HFFc6 (cell line): ENCODE results near the gene RAD18. TPM values are rescaled to one million over a fixed set of nuclear protein-coding genes. Genes with fewer than 3 reads are reported as not detected.

Experiments used
- DNase-seq: peaks from one replicate; pipeline ENCODE4 v3.0.0-alpha.2; 2018
- H3K27ac Mint-ChIP-seq: 2 replicates; pipeline ENCODE4 v1.8.0; 2020; ENCODE audit warnings: mild to moderate bottlenecking, mixed read lengths
- H3K27me3 Mint-ChIP-seq: 2 replicates; pipeline ENCODE4 v1.8.0; 2021; ENCODE audit warnings: mild to moderate bottlenecking, moderate library complexity, mixed read lengths; ENCODE audit not compliant: insufficient read depth
- H3K36me3 Mint-ChIP-seq: 2 replicates; pipeline ENCODE4 v1.8.0; 2021; ENCODE audit warnings: low read depth, mixed read lengths
- H3K4me1 Mint-ChIP-seq: 2 replicates; pipeline ENCODE4 v1.8.0; 2020; ENCODE audit warnings: low read depth, mixed read lengths
- H3K4me3 Mint-ChIP-seq: 2 replicates; pipeline ENCODE4 v1.8.0; 2020; ENCODE audit warnings: mild to moderate bottlenecking, moderate library complexity, mixed read lengths
- H3K9me3 Mint-ChIP-seq: 2 replicates; pipeline ENCODE4 v1.8.0; 2020; ENCODE audit warnings: mild to moderate bottlenecking, mixed read lengths
- total RNA-seq, 6 experiments: library from RNA; stranded (reverse); fragmentation: NEBNext Ultra II Directional; extraction: Animal tissue kit (Norgen Biotek cat#: 25700); gene quantifications; 2 replicates in 1 of 6; 3 replicates in 5 of 6; pipeline ENCODE4 v1.2.3, GENCODE V29; 2021
- TF ChIP-seq, protein P1 (sequence below): fragments of 200-600 bp; sonication (generic); IDR thresholded peaks from 2 replicates; pipeline ENCODE4 v1.5.0; 2021; ENCODE audit warnings: antibody characterized with exemption, mild to moderate bottlenecking

Gene RAD18
- total RNA-seq, 6 experiments from 2014 or later = 25.0 to 34.0 (median 31.9) TPM

DNA sequence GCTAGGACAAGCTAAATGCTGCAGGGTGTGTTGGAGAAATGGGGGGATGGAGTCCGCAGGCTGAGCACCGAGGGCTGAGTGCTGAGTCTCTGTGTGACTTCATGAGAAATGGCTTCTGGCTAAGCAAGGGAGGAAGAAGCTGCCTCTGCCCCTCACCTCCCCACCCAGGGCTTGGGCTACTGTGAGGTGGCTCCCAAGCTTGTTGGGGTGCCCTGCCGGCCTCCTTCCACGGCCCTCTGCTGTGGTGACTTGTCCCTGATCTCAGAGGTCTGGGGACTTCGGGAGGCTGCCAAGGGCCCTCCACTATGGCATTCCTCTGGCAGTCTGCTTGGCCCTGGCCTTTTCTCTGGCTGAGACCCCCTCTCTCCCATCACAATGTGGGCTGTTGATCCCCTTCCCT is 30.1 kb upstream of the RAD18 start:
- Mint-ChIP-seq H3K9me3 (no peaks in the 10 kb centered on the region), H3K27me3 (peaks cover 38% of the 10 kb centered on the region), H3K4me1 (peaks cover 5% of the 10 kb centered on the region; the same call in 1 of the 2 replicates)

DNA sequence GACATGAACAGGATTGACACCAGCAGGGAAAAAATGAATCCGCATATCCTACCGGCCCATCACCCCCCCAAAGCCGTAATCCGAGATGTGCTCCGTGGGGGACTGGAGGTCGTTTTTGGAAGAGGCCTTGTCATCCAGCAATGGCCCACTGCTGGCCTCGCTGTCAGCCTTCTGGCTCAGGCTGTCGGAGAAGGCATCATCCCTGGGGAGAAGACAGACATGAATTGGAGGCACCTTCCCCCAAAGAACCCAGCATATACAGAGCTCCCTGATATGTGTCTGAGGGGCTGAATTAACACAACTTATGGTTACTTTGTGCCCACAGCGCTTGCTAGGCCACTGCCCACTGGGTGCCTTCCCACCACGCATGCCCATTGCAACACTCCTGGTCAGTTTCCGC is 29.6 kb upstream of the RAD18 start:
- peaks cover 38% of the 10 kb centered on the region for H3K27me3 Mint-ChIP-seq
- no peaks in the 10 kb centered on the region for H3K9me3 Mint-ChIP-seq
- no peaks in the 10 kb centered on the region for H3K36me3 Mint-ChIP-seq
- H3K27ac Mint-ChIP-seq = no peak overlapping the region
- H3K4me1 Mint-ChIP-seq = peaks cover 5% of the 10 kb centered on the region; the same call in 1 of the 2 replicates
- TF ChIP-seq, protein P1, sequence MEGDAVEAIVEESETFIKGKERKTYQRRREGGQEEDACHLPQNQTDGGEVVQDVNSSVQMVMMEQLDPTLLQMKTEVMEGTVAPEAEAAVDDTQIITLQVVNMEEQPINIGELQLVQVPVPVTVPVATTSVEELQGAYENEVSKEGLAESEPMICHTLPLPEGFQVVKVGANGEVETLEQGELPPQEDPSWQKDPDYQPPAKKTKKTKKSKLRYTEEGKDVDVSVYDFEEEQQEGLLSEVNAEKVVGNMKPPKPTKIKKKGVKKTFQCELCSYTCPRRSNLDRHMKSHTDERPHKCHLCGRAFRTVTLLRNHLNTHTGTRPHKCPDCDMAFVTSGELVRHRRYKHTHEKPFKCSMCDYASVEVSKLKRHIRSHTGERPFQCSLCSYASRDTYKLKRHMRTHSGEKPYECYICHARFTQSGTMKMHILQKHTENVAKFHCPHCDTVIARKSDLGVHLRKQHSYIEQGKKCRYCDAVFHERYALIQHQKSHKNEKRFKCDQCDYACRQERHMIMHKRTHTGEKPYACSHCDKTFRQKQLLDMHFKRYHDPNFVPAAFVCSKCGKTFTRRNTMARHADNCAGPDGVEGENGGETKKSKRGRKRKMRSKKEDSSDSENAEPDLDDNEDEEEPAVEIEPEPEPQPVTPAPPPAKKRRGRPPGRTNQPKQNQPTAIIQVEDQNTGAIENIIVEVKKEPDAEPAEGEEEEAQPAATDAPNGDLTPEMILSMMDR = no peak
- no peak for DNase-seq
- H3K4me3 Mint-ChIP-seq = no peak overlapping the region

More for the DNA sequence above, 30.1 kb upstream of the RAD18 start:
- TF ChIP-seq, protein P1 = no peak
- no peak overlapping the region for H3K4me3 Mint-ChIP-seq
- no peak for DNase-seq
- no peaks in the 10 kb centered on the region for H3K36me3 Mint-ChIP-seq
- H3K27ac Mint-ChIP-seq = no peak overlapping the region

DNA sequence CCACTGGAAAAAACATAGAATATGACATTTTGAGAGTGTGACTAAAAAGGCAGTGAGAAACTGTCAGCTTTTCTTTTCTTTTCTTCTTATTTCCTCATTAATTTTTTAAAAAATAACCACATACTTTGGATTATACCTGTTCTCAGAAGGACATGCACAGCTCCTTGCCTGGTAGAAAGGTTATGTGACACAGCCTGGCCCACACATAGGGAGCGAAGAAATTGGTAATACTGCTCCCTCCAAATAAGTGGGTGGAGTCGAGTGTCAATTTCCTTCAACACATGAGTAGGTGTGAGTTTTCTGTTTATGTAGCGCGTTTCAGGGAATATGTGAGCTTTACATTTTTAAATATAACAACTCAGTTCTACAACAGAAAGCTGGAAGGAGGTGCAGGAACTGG is 28.9 kb upstream of the RAD18 start:
- no peaks in the 10 kb centered on the region for H3K36me3 Mint-ChIP-seq
- TF ChIP-seq, protein P1 = no peak
- no peak overlapping the region for H3K4me3 Mint-ChIP-seq
- H3K27me3 Mint-ChIP-seq = peaks cover 34% of the 10 kb centered on the region
- no peaks in the 10 kb centered on the region for H3K9me3 Mint-ChIP-seq
- no peak overlapping the region for H3K27ac Mint-ChIP-seq
- peaks cover 5% of the 10 kb centered on the region; the same call in 1 of the 2 replicates for H3K4me1 Mint-ChIP-seq
- DNase-seq = no peak

DNA sequence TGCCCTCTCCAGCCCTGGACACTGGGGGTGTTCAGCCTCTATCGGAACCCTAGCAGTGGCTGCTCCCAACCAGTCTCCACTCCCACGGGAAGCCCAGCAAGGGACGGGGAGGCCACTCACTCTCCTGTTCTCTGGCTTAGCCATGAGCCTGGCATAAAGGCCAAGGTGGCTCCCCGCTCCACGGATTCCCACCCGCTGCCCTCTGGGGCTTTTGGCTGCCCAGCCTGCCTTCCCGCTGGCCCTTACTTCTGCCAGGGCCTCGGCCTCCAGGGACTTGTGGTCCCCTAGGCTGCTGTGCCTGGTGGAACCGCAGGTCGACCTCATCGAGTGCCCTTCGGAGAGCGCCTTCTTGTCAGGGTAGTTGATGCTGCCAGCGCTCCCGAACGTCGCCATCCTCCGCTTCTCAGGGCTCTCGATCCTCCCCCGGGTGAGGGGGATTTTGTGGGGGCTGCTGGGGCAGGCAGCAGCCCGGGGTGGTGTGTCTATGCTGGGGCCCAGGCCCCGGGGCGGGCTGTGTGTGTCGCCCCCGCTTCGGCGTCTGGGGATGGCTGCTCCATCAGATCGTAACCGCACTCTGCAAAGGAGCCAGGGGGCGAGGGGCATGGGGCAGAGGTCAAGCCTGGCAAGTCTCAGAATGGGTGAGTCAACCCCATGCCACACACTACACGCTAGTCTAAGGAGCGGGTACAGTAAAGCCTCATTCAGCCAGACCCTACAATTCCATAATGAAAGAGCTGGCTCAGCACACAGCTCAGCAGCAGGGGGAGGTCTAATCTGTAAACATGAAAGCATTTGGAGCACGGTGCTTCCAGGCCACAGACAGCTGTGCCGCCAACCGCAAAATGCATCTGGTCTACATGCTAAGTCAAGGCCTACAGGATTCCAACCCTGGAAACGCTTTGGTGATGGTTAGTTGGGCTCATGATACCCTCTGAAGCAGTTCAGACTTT is 27.3 kb upstream of the RAD18 start:
- H3K4me3 Mint-ChIP-seq = no peak overlapping the region
- TF ChIP-seq, protein P1 = no peak; the same call in 1 of the 2 replicates

DNA sequence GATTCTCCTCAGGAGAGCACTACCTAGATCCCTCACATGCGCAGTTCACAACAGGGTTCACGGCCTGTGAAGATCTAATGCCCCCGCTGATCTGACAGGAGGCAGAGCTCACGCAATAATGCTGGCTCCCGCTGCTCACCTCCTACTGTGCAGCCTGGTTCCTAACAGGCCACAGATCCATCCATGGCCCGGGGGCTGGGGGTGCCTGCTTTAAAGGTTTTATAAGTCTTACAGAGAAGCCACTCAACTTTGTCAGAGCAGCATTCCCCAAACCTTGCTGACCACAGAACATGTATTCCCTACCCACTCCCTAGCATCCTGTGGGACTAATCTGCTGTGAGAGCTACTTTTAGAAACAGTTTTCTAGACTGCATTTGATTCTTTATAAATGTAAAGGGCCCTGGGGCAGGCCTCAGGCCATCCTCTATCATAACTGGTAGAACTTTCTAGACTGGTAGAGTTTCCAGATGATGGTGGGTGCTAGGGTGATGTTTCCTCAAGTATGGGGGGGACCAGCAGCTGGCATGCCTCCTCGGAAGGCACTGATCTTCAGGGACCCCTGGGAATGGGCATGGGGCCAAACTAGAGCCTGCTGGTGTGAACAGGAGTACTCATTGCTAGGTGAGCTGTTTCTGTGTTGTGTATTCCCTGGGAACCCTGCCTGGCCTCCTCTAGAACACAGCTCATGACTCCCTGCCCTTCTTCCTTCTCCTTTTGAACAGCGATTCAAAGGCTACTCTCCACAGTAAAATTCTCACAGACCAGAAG is 25.7 kb upstream of the RAD18 start:
- no peaks in the 10 kb centered on the region for H3K4me1 Mint-ChIP-seq
- H3K27me3 Mint-ChIP-seq = peaks cover 10% of the 10 kb centered on the region
- no peaks in the 10 kb centered on the region for H3K9me3 Mint-ChIP-seq
- no peak for DNase-seq
- TF ChIP-seq, protein P1 = no peak
- no peak overlapping the region for H3K4me3 Mint-ChIP-seq
- no peaks in the 10 kb centered on the region for H3K36me3 Mint-ChIP-seq
- no peak overlapping the region for H3K27ac Mint-ChIP-seq

More for the DNA sequence above, 27.3 kb upstream of the RAD18 start:
- no peaks in the 10 kb centered on the region for H3K9me3 Mint-ChIP-seq
- no peak overlapping the region for H3K27ac Mint-ChIP-seq
- H3K36me3 Mint-ChIP-seq = no peaks in the 10 kb centered on the region
- no peaks in the 10 kb centered on the region for H3K4me1 Mint-ChIP-seq
- peak; percentile 45 for DNase-seq
- peaks cover 22% of the 10 kb centered on the region for H3K27me3 Mint-ChIP-seq
